HFFc6 (cell line): ENCODE measurements around the gene CACNA1D. TPM values are rescaled to one million over a fixed set of nuclear protein-coding genes. Genes with fewer than 3 reads are reported as not detected.

Experiments
- DNase-seq: peaks from one replicate; pipeline ENCODE4 v3.0.0-alpha.2; 2018
- H3K27ac Mint-ChIP-seq: 2 replicates; pipeline ENCODE4 v1.8.0; 2020; ENCODE audit warnings: mild to moderate bottlenecking, mixed read lengths
- H3K27me3 Mint-ChIP-seq: 2 replicates; pipeline ENCODE4 v1.8.0; 2021; ENCODE audit warnings: mild to moderate bottlenecking, moderate library complexity, mixed read lengths; ENCODE audit not compliant: insufficient read depth
- H3K36me3 Mint-ChIP-seq: 2 replicates; pipeline ENCODE4 v1.8.0; 2021; ENCODE audit warnings: low read depth, mixed read lengths
- H3K4me1 Mint-ChIP-seq: 2 replicates; pipeline ENCODE4 v1.8.0; 2020; ENCODE audit warnings: low read depth, mixed read lengths
- H3K4me3 Mint-ChIP-seq: 2 replicates; pipeline ENCODE4 v1.8.0; 2020; ENCODE audit warnings: mild to moderate bottlenecking, moderate library complexity, mixed read lengths
- H3K9me3 Mint-ChIP-seq: 2 replicates; pipeline ENCODE4 v1.8.0; 2020; ENCODE audit warnings: mild to moderate bottlenecking, mixed read lengths
- total RNA-seq, 6 experiments: library from RNA; stranded (reverse); fragmentation: NEBNext Ultra II Directional; extraction: Animal tissue kit (Norgen Biotek cat#: 25700); gene quantifications; 2 replicates in 1 of 6; 3 replicates in 5 of 6; pipeline ENCODE4 v1.2.3, GENCODE V29; 2021
- TF ChIP-seq, protein P1 (sequence below): fragments of 200-600 bp; sonication (generic); IDR thresholded peaks from 2 replicates; pipeline ENCODE4 v1.5.0; 2021; ENCODE audit warnings: antibody characterized with exemption, mild to moderate bottlenecking

Gene CACNA1D
- total RNA-seq, 6 experiments from 2014 or later, result 0.09 TPM; not detected in 5

DNA sequence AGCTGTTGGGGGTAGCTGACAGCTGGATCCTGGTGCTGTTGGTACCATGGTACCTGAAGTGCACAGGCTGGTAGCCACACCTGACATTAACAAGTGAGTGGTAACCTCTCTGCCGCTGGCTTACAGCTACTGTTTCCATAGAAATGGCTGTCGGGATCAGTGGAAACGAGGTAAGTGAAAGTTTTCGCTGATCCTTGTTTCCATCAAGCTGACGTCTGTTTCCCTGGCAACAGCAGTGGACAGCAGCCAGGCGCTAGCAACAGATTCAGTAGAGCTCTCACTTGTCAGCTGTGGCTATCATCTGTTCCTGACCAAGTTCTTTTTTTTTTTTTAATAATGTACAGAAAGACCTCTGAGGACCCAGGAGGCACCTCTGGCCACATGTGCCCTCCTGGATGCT lies 185.6 kb downstream of the CACNA1D start:
- no peak overlapping the region for H3K4me3 Mint-ChIP-seq
- TF ChIP-seq, protein P1, sequence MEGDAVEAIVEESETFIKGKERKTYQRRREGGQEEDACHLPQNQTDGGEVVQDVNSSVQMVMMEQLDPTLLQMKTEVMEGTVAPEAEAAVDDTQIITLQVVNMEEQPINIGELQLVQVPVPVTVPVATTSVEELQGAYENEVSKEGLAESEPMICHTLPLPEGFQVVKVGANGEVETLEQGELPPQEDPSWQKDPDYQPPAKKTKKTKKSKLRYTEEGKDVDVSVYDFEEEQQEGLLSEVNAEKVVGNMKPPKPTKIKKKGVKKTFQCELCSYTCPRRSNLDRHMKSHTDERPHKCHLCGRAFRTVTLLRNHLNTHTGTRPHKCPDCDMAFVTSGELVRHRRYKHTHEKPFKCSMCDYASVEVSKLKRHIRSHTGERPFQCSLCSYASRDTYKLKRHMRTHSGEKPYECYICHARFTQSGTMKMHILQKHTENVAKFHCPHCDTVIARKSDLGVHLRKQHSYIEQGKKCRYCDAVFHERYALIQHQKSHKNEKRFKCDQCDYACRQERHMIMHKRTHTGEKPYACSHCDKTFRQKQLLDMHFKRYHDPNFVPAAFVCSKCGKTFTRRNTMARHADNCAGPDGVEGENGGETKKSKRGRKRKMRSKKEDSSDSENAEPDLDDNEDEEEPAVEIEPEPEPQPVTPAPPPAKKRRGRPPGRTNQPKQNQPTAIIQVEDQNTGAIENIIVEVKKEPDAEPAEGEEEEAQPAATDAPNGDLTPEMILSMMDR, result no peak
- no peak overlapping the region for H3K27ac Mint-ChIP-seq
- DNase-seq, result no peak
- H3K36me3 Mint-ChIP-seq, result no peaks in the 10 kb centered on the region
- H3K4me1 Mint-ChIP-seq, result no peaks in the 10 kb centered on the region
- H3K27me3 Mint-ChIP-seq, result peaks cover 13% of the 10 kb centered on the region
- no peaks in the 10 kb centered on the region for H3K9me3 Mint-ChIP-seq

DNA sequence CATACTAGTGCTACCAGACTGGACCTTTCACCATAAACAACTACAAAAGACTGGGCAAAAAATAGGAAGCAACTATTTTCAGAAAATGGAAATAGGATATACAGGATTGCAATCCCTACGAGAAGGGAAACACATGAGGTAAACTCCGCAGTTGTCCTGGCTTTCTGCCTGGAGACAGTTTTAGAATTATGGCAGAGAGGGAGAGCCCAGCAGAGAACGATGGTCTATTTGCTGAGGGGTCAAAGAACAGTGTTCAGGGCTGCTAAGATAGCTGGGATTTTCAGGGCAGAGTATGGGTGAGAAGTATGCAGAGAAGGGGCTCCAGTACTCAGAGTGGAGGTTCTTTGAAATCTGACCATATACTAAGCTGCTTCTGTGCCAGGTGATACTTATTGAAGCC lies 188.4 kb downstream of the CACNA1D start:
- Mint-ChIP-seq H3K27me3 (peaks cover 9% of the 10 kb centered on the region), H3K36me3 (no peaks in the 10 kb centered on the region), H3K27ac (no peak overlapping the region), H3K4me1 (no peaks in the 10 kb centered on the region), H3K9me3 (no peaks in the 10 kb centered on the region), H3K4me3 (no peak overlapping the region)
- no peak for DNase-seq
- TF ChIP-seq, protein P1, result no peak

DNA sequence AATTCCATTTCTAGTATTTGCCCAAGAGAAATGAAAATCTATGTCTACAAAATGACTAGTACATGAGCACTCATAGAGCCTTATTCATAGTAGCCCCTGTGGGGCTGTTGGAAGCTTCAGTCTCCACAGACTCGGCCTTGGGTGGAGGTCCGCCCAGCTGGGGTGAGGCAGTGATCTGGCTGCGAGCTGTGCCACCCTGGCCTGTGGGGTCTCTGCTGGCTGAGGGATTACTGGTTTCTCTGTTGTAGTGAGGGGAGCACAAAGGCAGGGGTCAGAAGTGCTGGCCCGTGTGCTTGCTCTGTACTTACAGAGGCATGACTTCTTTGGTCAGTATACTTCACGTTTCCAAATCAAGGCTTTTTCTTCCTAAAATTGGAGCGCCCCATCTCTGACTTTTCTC lies 193.7 kb downstream of the CACNA1D start:
- no peak for DNase-seq
- Mint-ChIP-seq H3K27ac (no peak overlapping the region), H3K27me3 (peaks cover 16% of the 10 kb centered on the region), H3K9me3 (no peaks in the 10 kb centered on the region), H3K4me3 (no peak overlapping the region), H3K4me1 (no peaks in the 10 kb centered on the region), H3K36me3 (no peaks in the 10 kb centered on the region)
- TF ChIP-seq, protein P1, result no peak

DNA sequence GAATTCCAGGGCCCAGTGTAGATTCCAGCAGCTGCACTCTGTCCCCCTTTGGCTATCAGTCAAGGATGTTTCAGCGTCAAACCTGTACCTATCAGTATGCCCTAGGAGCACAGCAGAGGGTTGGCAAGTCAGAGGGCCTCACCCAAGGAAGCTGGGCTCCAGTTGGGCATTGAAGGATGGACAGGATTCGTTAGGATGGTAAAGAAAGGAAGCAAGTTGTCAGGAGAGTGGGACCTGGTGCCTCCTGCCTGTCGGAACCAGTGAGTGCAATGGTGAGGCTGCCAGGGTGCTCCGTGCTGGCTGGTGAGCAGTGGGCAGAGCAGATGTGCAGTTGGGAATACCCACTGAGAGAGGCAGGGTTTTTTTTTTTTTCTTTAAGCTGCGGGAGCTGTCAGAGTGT lies 194.6 kb downstream of the CACNA1D start:
- Mint-ChIP-seq H3K36me3 (no peaks in the 10 kb centered on the region), H3K4me3 (no peak overlapping the region; the same call in 1 of the 2 replicates), H3K4me1 (no peaks in the 10 kb centered on the region), H3K27ac (no peak overlapping the region), H3K9me3 (no peaks in the 10 kb centered on the region), H3K27me3 (peaks cover 21% of the 10 kb centered on the region)
- TF ChIP-seq, protein P1, result no peak
- no peak for DNase-seq

DNA sequence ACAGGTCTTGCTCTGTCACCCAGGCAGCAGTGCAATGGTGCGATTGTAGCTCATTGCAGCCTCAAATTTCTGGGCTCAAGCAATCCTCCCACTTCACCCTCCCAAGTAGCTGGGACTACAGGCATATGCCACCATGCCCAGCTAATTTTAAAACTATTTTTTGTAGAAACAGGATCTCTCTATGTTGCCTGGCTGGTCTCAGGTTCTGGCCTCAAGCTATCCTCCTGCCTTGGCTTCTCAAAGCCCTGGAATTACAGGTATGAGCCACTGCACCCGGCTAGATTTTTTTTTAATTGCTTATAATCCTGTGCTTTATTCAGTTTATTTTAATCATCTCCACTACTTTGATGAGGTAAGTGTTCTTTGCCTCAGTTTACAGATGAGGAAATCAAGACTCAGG lies 195.3 kb downstream of the CACNA1D start:
- Mint-ChIP-seq H3K36me3 (no peaks in the 10 kb centered on the region), H3K27ac (no peak overlapping the region), H3K27me3 (peaks cover 18% of the 10 kb centered on the region), H3K4me1 (0 out of 2 replicates have a peak, but pooled peaks cover 3% of the 10 kb centered on the region), H3K4me3 (no peak overlapping the region), H3K9me3 (no peaks in the 10 kb centered on the region)
- TF ChIP-seq, protein P1, result no peak
- DNase-seq, result no peak

DNA sequence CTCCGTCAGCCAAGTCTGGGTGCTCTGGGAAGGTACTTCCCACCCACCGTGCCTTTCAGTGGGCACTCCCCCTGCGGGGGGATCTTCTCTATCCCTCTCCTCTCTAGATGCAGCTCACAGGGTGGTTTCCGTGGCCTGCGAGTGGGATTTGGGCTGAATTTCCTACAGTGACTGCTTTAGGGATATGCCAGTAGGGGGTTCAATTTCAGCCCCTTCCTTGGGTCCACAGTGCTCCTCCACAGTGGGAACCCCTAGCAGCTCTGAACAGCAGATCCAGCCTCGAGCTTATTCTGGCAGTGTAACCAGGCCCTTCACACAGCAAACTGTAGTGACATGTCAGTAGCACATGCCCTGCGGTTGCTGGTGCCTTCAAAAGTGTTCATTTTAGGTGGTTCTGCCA lies 196.1 kb downstream of the CACNA1D start:
- Mint-ChIP-seq H3K4me3 (no peak overlapping the region), H3K27me3 (peaks cover 23% of the 10 kb centered on the region), H3K9me3 (no peaks in the 10 kb centered on the region), H3K27ac (no peak overlapping the region), H3K4me1 (0 out of 2 replicates have a peak, but pooled peaks cover 6% of the 10 kb centered on the region), H3K36me3 (no peaks in the 10 kb centered on the region)
- TF ChIP-seq, protein P1, result no peak
- no peak for DNase-seq
